GM23338 (cell line): ENCODE measurements around the gene FYN.

Experiments used
- CTCF ChIP-seq, 2 experiments: fragments of 200-600 bp in 1 of 2; sonication (generic) in 1 of 2; conservative IDR thresholded peaks; 2 replicates each; pipeline versions ENCODE4 v1.5.1 to v1.6.1; 2016 to 2017; ENCODE audit warnings: antibody characterized with exemption in 2 of 2, low read depth in 2 of 2, mild to moderate bottlenecking in 2 of 2, moderate library complexity in 1 of 2
- EZH2phosphoT487 ChIP-seq: fragments of 200-600 bp; sonication (generic); IDR thresholded peaks from one replicate; pipeline ENCODE4 v1.8.1; 2018; ENCODE audit warnings: antibody characterized with exemption; ENCODE audit not compliant: unreplicated experiment
- POLR2AphosphoS5 ChIP-seq: IDR thresholded peaks from 2 replicates; pipeline ENCODE4 v1.6.1; 2016; ENCODE audit warnings: antibody characterized with exemption, low read depth
- REST ChIP-seq: IDR thresholded peaks from one replicate; pipeline ENCODE4 v1.6.1; 2018; ENCODE audit warnings: antibody characterized with exemption; ENCODE audit not compliant: unreplicated experiment
- STAT1 ChIP-seq: IDR thresholded peaks from one replicate; pipeline ENCODE4 v1.6.1; 2016; ENCODE audit warnings: antibody characterized with exemption; ENCODE audit not compliant: unreplicated experiment
- ZNF114 ChIP-seq: fragments of 250-450 bp; sonication (Bioruptor Pico); IDR thresholded peaks from 2 replicates; pipeline ENCODE4 v1.5.0; 2020; ENCODE audit warnings: mild to moderate bottlenecking, moderate library complexity

GRCh38 chr6:111911428-111911827 lies 38.2 kb upstream of the FYN start:
- no peak for TF ChIP-seq CTCF (conservative IDR thresholded peaks at IDR 0.05; ENCODE audit: low read depth in 2 of 2)
- TF ChIP-seq REST: no peak
- no peak for TF ChIP-seq ZNF114 (CRISPR knock-in tag)
- no peak for TF ChIP-seq EZH2phosphoT487
- TF ChIP-seq POLR2AphosphoS5: no peak
- no peak for TF ChIP-seq STAT1
